ENCODE data around the gene IGSF22.
A peak's percentile ranks its signal among the peaks of the same experiment; 100 is the strongest.
"Not testable (repeated sequence)": the region's sequence is repeated elsewhere in the genome, so short reads cannot be mapped to it uniquely, and the experiment has no call there.

IGSF22 gene

DNA sequence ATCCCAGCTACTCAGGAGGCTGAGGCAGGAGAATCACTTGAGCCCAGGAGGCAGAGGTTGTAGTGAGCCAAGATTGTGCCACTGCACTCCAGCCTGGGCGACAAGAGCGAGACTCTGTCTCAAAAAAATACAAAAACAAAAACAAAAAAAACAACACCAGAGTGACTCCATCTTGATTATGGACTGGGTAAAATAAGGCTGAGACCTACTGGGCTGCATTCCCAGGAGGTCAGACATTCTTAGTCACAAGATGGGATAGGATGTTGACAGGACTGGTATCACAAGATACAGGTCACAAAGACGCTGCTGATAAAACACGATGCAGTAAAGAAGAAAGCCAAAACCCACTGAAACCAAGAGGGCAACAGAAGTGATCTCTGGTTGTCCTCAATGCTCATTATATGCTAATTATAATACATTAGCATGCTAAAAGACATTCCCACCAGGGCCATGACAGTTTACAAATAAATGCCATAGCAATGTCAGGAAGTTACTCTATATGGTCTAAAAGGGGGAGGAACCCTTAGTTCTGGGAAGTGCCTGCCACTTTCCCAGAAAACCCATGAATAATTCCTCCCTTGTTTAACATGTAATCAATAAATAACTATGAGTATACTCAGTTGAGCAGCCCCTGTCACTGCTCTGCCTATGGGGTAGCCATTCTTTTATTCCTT is 34.4 kb downstream of the IGSF22 start:
- DNase-seq (ENCODE audit: low read depth), result not testable (repeated sequence)

GRCh38 chr11:18684267-18684666 is 41.7 kb downstream of the IGSF22 start:
- no peak for DNase-seq (ENCODE audit: low read depth)

DNA sequence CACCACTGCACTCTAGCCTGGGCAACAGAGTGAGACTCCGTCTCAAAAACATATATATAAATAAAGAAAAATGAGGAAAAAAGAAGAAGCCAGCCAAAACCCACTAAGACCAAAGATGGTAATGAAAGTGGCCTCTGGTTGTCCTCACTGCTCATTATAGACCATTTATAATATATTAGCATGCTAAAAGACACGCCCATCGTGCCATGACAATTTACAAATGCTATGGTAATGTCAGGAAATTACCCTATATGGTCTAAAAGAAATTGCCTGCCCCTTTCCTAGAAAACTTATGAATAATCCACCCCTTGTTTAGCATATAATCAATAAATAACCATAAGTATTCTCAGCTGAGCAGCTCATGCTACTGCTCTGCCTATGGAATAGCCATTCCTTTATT is 43.5 kb downstream of the IGSF22 start:
- no peak for DNase-seq (ENCODE audit: low read depth)

DNA sequence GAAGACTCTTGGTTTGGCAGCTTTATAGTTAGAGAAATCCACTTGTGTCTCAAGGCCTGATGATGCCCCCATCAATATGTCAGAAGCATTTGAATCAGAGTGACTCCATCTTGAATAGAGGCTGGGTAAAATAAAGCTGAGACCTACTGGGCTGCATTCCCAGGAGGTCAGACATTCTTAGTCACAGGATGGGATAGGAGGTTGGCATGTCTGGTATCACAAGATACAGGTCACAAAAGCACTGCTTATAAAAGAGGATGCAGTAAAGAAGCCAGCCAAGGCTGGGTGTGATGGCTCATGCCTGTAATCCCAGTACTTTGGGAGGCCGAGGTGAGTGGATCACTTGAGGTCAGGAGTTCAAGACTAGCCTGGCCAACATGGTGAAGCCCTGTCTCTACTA is 44.0 kb downstream of the IGSF22 start:
- not testable (repeated sequence) for DNase-seq (ENCODE audit: low read depth)

DNA sequence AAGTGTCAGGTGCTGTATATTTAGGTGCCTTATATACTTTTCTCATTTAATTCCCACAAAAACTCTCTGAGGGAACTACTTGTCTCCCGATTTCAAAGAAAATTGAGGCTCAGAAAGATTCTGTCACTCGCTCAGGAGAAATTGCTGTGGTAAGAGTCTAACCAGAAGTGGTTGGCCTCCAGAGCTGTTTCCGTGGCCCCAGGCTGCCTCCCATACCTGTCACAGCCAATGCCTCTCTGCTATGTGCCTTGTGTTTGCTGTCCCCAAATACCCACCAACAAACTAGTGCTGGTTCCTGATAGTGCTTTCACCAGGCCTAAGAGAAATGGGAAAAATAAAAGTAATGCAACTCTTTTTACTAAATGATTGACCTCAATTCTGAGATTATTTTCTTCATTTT is 48.4 kb downstream of the IGSF22 start:
- DNase-seq (ENCODE audit: low read depth), result no peak

GRCh38 chr11:18676803-18677202 is 49.2 kb downstream of the IGSF22 start:
- no peak for DNase-seq (ENCODE audit: low read depth)

GRCh38 chr11:18672209-18672608 is 53.8 kb downstream of the IGSF22 start:
- DNase-seq (ENCODE audit: low read depth), result peak; percentile 34

- no peak for DNase-seq (ENCODE audit: low read depth)
These were observed 54.7 kb downstream of the IGSF22 start for GRCh38 chr11:18671246-18671645.

- DNase-seq (ENCODE audit: low read depth), result no peak
These were observed 56.3 kb downstream of the IGSF22 start for GRCh38 chr11:18669711-18670110.

DNA sequence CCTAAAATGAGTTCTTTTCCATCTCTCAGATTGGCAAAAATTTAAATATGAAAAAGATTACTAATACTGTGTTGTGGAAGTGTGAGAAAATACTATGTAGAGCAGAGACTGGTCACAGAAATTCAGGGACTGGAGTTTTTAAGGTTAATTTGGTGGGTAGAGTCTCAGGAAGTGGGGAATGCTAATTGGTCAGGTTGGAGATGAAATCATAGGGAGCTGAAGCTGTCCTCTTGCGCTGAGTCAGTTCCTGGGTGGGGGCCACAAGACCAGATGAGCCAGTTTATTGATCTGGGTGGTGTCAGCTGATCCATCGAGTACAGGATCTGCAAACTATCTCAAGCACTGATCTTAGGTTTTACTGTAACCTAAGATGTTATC is 56.8 kb downstream of the IGSF22 start:
- DNase-seq (ENCODE audit: low read depth), result no peak

- DNase-seq (ENCODE audit: low read depth), result no peak
These were observed 57.9 kb downstream of the IGSF22 start for GRCh38 chr11:18668131-18668530.

DNA sequence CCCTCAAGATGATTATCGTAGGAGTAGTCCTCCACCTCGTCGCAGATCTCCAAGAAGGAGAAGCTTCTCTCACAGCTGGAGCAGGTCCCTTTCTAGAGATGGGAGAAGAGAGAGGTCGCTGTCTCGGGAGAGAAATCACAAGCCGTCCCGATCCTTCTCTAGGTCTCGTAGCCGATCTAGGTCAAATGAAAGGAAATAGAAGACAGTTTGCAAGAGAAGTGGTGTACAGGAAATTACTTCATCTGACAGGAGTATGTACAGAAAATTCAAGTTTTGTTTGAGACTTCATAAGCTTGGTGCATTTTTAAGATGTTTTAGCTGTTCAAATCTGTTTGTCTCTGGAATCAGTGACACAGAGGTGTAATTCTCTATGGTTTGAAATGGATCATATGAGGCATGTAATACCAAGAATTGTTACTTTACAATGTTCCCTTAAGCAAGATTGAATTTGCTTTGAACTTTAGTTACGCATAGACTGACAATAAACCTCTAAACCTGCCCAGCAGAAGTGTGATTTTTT is 60.6 kb downstream of the IGSF22 start:
- not testable (repeated sequence) for DNase-seq (ENCODE audit: low read depth)

DNA sequence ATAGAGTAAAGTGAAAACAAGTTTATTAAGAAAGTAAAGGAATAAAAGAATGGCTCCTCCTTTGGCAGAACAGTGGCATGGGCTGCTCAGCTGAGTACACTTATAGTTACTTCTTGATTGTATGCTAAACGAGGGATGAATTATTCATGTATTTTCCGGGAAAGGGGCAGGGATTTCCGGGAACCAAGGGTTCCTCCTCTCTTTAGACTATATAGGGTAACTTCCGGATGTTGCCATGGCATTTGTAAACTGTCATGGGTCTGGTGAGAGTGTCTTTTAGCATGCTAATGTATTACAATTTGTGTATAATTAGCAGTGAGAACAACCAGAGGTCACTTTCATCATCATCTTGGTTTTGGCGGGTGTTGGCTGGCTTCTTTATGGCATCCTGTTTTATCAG is 68.3 kb downstream of the IGSF22 start:
- DNase-seq (ENCODE audit: low read depth), result no peak

Data from stimulated activated CD8-positive, alpha-beta memory T cell treated with anti-CD3 and anti-CD28 coated beads, Interleukin-12 subunit alpha, Interleukin-12 subunit beta, amount 100 ng/mL, for 1 hour (primary cell).